NCI-H82 (cell line): Measurements from ENCODE around the gene RSPO4.
A peak's percentile ranks its signal among the peaks of the same experiment; 100 is the strongest.

Experiments used
- DNase-seq: peaks from one replicate; lab custom pipeline; 2025; lab: John Stamatoyannopoulos, UW

Gene RSPO4

DNA sequence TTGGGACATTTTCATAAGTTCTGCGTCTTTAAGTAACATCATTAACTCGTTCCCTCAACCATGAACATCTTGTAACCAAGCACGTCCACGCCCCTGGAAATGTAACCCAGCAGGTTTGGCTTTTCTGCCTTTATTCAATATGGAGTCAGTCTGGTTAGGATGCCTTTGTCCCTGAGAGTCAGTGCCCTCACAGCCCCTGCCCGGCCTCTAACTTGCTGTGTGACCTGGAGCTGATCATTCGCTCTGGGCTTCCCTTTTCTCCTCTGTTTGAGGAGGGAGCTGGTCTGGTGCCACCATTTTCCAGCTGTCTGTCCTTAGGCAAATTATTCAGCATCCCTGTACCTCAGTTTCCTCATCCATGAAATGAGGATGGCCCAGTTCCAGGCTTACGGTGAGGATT is 59.5 kb downstream of the RSPO4 start:
- DNase-seq: no peak

DNA sequence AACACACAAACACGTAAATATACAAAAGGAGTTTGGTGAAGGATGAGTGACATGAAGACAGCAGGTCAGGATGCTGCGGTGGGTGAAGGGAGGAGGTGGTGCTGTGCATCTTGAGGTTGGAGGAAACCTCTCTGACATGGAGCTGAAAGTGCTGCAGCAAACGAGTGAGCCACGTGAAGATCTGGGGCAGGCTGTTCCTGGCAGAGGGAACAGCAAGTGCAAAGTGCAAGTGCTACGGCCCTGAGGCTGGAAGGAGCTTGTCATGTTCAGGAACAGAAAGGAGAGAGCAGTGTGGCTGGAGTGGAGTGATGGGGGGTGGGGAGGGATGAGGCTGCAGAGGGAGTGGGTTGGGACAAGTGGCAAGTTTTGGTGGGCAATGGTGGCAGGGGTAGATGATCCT is 61.2 kb downstream of the RSPO4 start:
- no peak for DNase-seq

DNA sequence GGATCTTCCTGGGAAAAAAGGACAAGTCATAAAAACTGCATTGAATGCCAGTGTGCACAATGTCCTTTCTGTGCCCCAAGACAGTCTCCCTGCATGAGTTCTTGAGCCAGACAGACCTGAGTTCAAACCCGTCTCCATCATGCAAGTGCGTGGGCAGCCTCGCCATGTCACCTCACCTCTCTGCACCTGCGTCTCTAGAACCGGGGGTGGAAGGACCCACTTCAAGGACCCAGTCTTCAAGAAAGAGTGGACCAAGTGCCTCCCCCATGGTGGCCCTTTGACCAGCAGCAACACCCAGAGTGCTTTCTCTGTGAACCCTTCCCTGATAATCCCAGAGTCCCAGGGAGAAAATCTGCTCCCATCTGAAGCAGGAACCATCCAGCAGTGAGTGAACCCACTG is 62.5 kb downstream of the RSPO4 start:
- DNase-seq: no peak

DNA sequence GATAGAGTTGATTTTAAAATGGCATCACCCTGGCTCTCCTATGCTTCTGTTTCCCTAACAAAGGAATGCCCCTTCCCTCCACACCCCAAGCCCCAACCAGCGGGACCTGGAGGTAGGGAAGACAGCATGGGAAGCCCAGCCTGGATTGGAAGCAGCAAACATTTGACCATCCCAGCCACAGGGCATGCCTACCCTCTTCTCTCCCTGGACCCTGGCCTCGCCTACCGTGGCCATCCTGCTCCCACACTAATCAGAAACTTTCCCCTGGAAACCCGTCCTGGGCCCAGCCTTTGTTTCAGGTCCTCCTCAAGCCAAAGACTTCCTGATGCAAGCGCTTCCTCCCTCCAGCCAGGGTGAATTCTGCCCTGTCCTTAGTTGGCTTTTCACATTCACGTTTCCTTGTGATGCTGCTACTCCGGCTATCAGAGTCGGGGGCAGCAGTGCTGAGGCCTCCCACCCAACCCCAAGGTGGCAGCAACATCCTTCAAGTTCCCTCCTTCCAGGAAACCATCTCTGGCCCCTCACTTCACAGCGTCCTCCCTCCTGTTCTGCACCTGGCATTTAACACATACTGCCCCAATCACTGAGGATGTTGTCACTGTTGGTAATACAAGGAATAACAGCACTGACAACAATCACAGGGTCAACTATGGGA is 67.8 kb downstream of the RSPO4 start:
- no peak for DNase-seq

DNA sequence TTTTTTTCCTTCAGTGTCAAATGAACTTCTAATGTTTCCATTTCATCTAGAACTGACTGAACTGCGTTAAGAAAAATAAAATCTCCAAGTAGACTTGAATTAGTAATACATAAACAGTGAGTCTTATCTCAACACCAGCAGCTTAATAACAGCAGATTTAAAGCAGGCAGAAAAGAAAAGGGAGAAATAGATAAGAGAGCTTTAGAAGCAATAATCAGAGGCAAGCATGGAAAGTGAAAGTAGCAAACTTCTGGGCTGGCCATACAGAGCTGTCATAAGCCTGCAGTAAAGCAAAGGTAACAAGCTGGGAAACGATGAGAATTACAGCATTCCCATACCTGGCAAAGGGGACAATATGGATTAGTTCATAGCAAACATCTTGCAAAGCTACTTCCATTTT is 69.1 kb downstream of the RSPO4 start:
- DNase-seq: no peak

DNA sequence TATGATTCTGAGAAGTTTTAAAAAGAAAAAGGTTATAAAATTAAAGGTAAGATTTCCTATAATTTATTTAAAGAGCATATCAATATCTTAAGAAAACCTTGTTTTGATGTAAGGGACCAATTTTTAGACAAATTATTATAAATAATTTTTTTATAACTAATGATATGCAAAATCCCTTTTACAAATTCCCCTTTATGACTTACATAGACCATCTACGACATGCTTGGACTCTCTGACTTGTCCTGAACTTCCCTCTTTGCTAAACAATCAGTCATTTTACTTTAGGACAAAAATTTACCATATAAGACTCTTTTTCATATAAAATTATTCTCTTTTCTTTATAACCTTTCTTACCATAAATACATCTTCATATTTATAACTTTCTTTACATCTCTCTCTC is 70.7 kb downstream of the RSPO4 start:
- DNase-seq: peak; percentile 28

DNA sequence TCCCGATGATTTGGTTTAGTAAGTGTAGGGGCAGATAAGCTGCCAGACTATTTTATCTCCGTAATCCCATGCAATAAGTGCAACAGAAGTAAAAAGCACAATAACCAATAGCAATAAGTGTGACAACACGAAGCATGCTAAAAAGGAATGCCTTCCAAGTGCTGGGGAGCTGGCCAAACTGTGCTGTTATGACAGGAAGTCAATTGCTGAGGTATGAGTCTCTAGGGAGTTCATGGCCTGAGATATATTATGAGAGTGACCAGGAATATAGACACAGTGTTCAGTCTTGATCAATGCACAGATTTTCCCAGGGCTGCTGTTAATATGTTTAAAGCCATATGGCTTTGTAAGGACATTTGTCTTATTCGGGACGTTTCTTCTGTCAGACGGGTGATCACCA is 75.4 kb downstream of the RSPO4 start:
- DNase-seq: no peak

DNA sequence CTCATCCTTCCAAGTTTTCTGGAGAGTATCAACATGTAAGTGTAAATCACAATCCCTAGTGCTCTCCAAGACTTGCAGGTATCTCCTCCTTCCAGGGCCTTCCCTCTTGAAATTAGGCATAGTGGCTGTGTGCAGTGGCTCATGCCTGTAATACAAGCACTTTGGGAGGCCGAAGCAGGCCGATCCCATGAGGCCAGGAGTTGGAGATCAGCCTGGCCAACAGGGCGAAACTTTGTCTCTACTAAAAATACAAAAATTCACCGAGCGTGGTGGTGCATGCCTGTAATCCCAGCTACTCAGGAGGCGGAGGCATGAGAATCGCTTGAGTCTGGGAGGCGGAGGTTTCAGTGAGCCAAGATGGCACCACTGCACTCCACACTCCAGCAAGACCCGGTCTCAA is 76.6 kb downstream of the RSPO4 start:
- no peak for DNase-seq

DNA sequence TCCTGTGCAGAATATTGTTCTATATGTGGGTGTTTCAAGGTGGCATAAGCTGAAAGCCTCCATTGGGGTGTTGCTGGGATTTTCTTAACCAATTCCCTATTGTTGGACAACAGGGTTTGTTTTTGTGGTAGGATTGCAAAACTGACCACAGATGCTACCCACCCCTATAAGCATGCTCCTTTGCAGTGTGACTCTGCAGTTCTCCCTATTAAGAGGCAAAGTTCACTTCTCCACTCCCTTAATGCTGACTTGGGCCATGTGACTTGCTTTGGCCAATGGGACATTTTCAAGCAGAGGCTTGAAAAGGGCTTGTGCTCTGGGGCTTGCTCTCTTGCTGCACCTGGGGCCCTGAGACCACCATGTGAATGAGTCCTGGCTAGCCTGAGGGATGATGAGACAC is 77.5 kb downstream of the RSPO4 start:
- DNase-seq: no peak

DNA sequence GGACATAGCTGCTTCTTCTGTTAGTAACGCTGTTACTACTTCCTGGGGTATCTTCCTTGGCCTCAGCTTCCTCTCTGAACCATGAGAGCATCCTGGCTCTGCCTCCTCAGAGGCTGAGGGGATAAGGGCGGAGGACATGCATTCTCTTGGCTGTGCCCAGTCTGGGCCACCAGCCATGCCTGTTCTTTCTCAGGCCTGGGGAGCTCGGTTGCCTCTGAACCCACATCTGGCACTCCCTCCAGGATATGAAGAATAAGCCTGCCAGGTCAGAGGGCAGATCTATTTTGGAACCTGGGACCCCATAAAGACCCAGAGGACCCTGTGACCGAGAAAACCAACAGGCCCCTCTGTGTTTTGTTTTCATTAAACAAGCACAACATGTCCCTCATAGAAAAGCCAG is 79.3 kb downstream of the RSPO4 start:
- DNase-seq: no peak

DNA sequence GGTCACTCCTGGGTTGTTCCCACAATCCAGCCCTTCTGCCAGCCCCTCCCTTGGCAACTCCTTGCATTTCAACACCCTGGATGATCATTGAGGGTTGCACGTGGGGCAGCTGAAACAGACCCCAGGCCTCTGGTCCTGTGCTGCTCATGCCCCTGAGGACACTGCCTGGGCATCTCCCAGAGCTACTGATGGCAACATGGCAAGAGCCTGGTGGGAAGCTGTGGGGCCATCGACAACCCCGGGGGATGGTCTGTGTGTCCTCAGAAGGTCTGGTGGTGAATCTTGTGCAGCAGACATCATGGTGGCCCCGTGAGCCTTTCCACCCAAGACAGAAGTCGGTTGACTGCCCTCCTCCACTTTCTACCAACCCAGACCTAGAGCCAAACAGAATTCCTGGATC is 81.0 kb downstream of the RSPO4 start:
- DNase-seq: no peak

DNA sequence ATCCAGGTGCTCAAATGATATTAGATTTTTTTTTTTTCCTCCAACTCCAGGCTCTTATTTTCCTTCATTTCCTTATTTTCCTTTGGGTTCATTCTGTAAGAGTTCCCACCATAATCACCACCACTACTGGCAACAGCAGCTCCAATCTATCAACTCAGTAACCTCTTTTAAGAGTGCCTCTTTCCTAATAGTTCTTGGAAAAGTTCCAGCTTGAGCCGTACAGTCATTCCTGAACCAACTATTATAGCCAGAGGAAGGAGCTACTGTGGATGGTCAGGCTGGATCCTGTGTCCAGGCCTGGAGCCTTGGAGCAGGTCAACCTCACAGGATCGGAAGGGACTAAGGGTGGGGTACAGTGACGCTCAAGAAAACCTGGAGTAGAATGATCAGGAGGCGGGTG is 81.8 kb downstream of the RSPO4 start:
- no peak for DNase-seq

DNA sequence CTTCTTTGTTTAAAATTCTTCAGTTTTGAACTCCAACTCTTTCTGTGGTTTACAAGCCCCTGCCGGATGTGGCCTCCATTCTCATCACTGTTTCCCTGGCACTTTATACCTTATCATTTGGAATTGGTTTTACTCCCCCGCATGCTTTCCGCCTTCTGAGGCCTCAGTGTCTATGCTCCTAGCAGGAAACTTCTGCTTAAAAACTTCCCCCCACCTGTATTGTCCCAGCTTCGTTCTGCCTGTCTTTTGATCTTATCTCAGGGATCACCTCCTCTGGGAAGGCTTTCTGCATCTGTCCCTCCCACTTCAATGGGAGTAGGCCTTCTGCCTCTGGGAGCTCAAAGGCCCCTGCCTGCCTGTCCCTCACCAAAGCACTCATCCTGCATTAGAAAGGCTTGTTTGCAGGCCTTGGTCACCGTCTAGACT is 82.6 kb downstream of the RSPO4 start:
- no peak for DNase-seq

DNA sequence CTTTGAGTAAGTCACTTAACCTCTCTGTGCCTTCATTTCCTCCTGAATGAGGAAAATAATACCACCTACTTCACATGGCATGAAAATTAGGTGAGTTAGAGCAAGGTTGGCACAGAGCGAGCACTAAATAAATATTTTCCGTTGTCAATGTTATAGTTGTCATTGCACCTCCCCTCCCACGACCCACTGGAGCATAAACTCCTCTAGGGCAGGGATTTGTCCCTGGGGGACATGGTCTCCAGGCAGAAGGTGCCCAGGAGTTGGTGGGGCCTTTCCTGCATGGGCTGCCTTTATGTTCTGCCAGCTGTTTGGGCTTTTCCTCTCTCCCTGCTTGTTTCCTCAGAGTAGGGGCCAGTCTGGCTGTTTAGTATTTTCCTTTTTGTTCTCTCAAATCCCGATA is 84.7 kb downstream of the RSPO4 start:
- DNase-seq: no peak

DNA sequence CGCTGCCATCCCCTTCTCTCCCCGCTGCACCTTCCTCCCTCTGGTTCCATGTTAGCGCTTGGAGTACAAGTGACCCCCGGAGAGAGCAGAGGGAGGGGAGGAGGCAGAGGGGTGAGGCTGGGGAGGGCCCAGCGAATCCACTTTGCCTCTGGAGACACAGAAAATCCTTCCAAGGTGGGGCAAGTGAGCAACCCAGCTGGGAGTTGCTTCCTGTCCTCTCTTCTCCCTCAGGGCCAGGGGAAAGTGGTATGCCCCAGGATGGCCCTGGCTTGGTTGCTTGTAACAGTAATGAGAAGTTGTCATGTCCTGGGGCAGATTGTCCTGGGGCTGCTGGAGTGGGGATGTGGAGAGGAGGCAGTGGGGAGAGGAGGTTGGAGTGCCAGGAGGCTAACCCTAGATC is 85.3 kb downstream of the RSPO4 start:
- DNase-seq: no peak

DNA sequence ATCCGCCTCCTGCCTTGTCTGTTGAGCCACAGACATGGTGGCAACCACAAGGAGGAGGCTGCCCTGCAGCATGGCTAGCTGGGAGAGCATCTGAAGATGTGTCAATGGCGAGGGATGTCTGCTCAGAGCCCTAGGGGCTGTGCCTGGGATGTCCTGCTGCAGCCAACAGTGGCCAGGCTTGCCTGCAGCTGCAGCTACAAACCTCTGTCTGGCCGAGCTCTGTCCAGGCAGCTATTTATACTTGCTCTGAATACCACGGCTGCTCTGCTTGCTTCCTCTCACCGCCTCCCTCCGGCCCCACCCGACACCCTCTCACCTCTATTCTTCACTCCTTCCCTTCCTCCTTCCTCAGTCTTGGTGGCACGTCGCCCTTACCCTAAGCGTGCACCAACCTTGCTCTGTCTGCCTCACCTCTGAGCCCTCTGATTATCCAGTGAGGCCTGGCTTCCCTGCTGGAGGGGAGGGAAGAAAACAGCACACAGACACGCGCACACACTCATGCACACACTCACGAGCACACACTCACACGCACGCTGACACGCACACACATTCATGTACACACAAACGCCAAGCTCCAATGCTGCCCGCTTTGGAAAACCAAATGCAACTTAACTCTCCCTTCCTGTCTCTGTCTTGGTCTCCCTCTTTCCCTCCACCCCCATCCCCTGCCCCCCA is 85.8 kb downstream of the RSPO4 start, which contains the start of gene ANGPT4:
ANGPT4 (minus strand) TSS at position 210 of the 675 bp plus-strand sequence; CDS start at position 90, 120 bp downstream.
- no peak for DNase-seq

DNA sequence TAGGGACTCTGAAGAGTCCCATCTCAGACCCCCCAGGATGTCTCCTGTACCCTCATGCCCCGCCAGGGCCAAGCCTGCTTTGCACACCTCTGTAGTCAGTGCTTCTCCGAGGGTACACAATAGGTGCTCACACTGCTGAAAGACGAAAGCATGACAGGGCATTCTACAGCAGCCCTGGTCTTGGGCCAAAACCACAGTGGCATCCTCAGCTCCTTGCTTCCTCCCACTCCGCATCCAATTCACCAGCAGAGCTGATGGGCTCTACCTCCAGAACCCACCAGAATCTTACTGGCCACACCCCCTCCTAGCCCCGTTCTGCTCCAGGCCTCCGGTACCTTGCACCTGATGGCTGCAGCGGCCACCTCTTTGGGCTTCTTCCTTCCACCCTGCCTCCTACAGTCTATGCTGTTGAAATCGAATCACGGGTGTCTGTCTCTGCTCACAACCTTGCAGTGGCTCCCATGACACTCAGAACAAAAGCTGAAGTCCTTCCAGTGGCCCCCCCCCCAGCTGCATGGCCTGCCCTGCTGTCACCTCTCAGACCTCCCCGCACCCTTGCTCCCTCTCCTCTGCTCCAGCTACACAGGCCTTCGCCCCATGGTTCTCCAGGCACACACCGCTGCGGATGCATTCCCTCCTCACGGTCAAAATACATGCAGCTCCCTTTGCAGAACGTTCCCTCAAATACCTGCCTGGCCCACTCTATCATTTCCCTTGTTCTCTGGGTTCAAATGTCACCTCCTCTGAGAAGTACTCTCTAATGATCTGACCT is 87.2 kb downstream of the RSPO4 start:
- no peak for DNase-seq

DNA sequence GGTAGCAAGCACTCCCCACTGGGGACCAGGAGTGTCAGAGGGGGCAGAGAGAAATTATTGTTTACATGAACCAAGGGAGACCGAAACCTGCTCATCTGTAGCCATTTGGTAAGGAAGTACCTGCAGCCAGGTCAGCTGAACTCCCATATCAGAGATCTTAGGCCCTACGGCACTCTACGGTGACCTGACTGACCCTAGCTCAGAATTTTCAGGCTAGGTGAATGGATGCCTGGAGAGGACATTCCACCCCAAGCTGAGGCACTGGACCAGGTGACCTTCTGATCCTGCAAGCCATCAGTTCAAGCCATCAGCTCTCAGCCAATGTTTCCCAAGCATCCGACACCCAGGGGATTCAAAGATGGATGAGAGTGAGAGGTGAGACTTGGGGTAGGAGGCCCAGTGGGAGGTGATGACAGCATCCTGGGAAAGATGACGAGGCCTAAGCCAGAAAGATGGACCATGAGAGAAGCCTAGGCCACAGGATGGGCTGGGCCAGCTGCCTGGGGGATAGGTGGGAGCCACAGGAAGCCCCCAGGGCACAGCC is 88.7 kb downstream of the RSPO4 start:
- DNase-seq: no peak

DNA sequence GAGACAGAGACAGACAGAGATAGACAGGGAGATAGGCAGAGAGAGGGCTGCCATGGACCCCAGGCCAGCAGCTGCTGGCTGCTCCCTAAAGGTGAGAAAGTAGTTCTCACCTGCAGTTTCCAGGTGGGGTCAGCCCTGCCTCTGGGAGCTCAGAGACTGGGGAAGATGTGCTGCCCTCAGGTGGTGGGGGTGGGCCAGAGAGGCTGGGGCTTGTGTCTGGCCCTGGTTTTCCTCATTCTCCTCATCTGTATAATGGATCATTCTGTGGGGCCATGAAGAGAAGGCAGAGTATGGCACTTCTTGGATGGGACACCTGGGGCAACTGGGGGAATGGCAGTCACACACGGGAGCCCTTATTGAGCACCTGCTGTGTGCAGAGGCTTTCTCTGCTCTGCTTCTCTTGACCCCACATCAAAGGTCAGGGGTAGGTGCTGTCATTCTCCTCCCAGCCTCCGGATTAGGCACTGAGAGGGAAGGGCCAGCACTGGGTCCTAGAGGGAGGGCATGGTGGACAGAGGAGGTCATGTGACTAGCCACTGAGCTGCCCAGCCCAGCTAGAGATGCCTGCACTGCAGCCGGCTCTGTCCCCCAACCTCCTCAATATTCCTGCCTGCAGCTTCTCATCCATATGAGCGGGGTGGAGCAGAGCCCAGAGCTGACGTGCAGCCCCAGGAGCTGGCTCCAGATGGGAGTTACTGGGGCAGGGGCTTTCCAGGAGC is 90.1 kb downstream of the RSPO4 start:
- no peak for DNase-seq

DNA sequence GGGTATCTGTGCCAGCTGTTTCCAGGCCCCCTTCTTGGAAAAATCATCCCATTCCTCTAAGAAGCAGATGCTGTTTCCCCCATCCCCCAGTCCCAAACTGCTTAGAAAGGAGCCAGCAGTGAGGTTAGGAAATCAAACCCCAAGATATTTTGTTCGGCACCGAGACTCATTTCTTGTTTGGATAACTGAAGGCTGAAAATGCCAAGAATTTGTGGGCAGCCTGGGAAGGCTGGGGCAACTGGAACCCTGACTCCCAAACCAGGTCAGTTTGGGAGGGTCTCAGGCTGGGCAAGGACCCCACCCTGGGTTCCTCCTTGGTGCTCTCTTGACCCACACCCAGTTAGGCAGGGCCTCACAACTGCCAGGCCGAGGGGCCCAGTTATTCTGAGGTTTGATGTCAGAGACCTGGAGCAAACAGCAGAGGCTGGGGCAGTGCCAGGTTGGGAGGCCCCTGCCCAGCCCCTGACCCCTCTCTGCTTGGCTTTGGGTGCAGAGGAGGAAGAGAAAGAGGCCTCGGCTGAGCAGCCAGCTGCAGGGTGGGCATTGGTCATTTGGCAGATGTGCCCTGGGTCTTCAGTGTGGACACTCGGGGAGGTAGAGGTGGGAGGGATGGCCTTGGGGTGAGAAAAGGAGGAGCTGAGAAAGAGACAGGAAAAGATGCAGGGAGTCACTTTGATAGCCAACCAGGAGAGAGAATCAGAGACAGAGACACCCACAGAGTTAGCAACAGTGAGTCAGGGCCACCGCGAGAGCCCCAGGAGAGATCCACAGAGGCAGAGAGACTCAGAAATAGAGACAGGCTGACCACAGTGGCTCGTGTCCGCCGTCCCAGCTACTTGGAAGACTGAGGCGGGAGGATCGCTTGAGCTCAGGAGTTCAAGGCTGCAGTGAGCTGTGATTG is 91.0 kb downstream of the RSPO4 start:
- DNase-seq: no peak
